IPS DF 6.9 (cell line): ENCODE data around the gene GARIN6.

Experiments used
- DNase-seq: peaks from one replicate; pipeline ENCODE4 v3.0.0-alpha.2; 2013; ENCODE audit warnings: low read depth, low spot score
- H3K27ac ChIP-seq: one replicate; pipeline ENCODE4 v1.5.1; 2013; ENCODE audit warnings: low read length, control low read depth
- H3K27me3 ChIP-seq: 2 replicates; pipeline ENCODE4 v1.6.1; 2013; ENCODE audit warnings: mild to moderate bottlenecking, low read length; ENCODE audit not compliant: control insufficient read depth, insufficient read depth
- H3K36me3 ChIP-seq: 2 replicates; pipeline ENCODE4 v1.6.1; 2013; ENCODE audit warnings: low read length; ENCODE audit not compliant: control insufficient read depth, insufficient read depth
- H3K4me1 ChIP-seq: 2 replicates; pipeline ENCODE4 v1.6.1; 2013; ENCODE audit warnings: low read length; ENCODE audit not compliant: control insufficient read depth, insufficient read depth
- H3K4me3 ChIP-seq: 2 replicates; pipeline ENCODE4 v1.5.1; 2013; ENCODE audit warnings: mild to moderate bottlenecking, low read length
- H3K9me3 ChIP-seq: 2 replicates; pipeline ENCODE4 v1.6.1; 2013; ENCODE audit warnings: low read length, inconsistent platforms; ENCODE audit not compliant: control insufficient read depth, insufficient read depth
- WGBS: extraction: QIAGEN DNeasy Blood & Tissue Kit; methylation state at CpG from one replicate; pipeline ENCODE4 v1.1.7; 2013; ENCODE audit warnings: mixed read lengths, missing lambda C conversion rate; ENCODE audit not compliant: insufficient read length, insufficient coverage; 5-methylcytosine and 5-hydroxymethylcytosine counted together

The GARIN6 gene

GRCh38 chr12:99627459-99627858 lies 20.1 kb upstream of the GARIN6 start:
- no peaks in the 10 kb centered on the region for H3K4me1 ChIP-seq
- H3K4me3 ChIP-seq: no peak overlapping the region
- no peaks in the 10 kb centered on the region for H3K9me3 ChIP-seq
- H3K36me3 ChIP-seq: no peaks in the 10 kb centered on the region
- H3K27me3 ChIP-seq: no peaks in the 10 kb centered on the region
- WGBS: no CpG with 5 or more reads among the region's 2 CpGs
- no peak overlapping the region for H3K27ac ChIP-seq
- no peak for DNase-seq

- WGBS: no CpG with 5 or more reads among the region's 2 CpGs
- Histone ChIP-seq H3K27ac (no peak overlapping the region), H3K9me3 (no peaks in the 10 kb centered on the region), H3K36me3 (no peaks in the 10 kb centered on the region), H3K4me1 (no peaks in the 10 kb centered on the region), H3K4me3 (no peak overlapping the region), H3K27me3 (no peaks in the 10 kb centered on the region)
- DNase-seq: no peak
These were observed 2.9 kb upstream of the GARIN6 start for GRCh38 chr12:99644629-99645028.

- no peaks in the 10 kb centered on the region for H3K9me3 ChIP-seq
- WGBS: no CpG with 5 or more reads among the region's 14 CpGs
- DNase-seq: no peak
- no peak overlapping the region for H3K4me3 ChIP-seq
- no peaks in the 10 kb centered on the region for H3K27me3 ChIP-seq
- no peaks in the 10 kb centered on the region for H3K36me3 ChIP-seq
- H3K4me1 ChIP-seq: no peaks in the 10 kb centered on the region
- no peak overlapping the region for H3K27ac ChIP-seq
These were observed 630 bp downstream of the GARIN6 start for GRCh38 chr12:99648183-99648582.

GRCh38 chr12:99649551-99649950 lies 2.0 kb downstream of the GARIN6 start:
- no peak for DNase-seq
- Histone ChIP-seq H3K36me3 (no peaks in the 10 kb centered on the region), H3K4me3 (no peak overlapping the region), H3K27me3 (no peaks in the 10 kb centered on the region), H3K27ac (no peak overlapping the region), H3K4me1 (no peaks in the 10 kb centered on the region), H3K9me3 (no peaks in the 10 kb centered on the region)
- WGBS: no CpG with 5 or more reads among the region's 1 CpG

GRCh38 chr12:99658671-99659349 lies 11.3 kb downstream of the GARIN6 start:
- Histone ChIP-seq H3K36me3 (no peaks in the 10 kb centered on the region), H3K27me3 (no peaks in the 10 kb centered on the region), H3K4me3 (no peak overlapping the region), H3K9me3 (no peaks in the 10 kb centered on the region), H3K4me1 (no peaks in the 10 kb centered on the region), H3K27ac (no peak overlapping the region)
- no CpG with 5 or more reads among the region's 1 CpG for WGBS
- DNase-seq: no peak

- Histone ChIP-seq H3K27me3 (no peaks in the 10 kb centered on the region), H3K36me3 (no peaks in the 10 kb centered on the region), H3K4me1 (no peaks in the 10 kb centered on the region), H3K9me3 (no peaks in the 10 kb centered on the region), H3K27ac (no peak overlapping the region), H3K4me3 (no peak overlapping the region)
- WGBS: no CpG with 5 or more reads among the region's 1 CpG
- DNase-seq: peak; percentile 5
These were observed 23.1 kb downstream of the GARIN6 start for GRCh38 chr12:99670635-99671034.

- H3K4me1 ChIP-seq: no peaks in the 10 kb centered on the region
- DNase-seq: no peak
- no peak overlapping the region for H3K4me3 ChIP-seq
- no CpG with 5 or more reads among the region's 4 CpGs for WGBS
- H3K9me3 ChIP-seq: no peaks in the 10 kb centered on the region
- no peak overlapping the region for H3K27ac ChIP-seq
- H3K27me3 ChIP-seq: no peaks in the 10 kb centered on the region
- H3K36me3 ChIP-seq: no peaks in the 10 kb centered on the region
These were observed 32.7 kb downstream of the GARIN6 start for GRCh38 chr12:99680276-99680675.

GRCh38 chr12:99686142-99686541 lies 38.6 kb downstream of the GARIN6 start:
- no CpG with 5 or more reads among the region's 1 CpG for WGBS
- Histone ChIP-seq H3K27ac (no peak overlapping the region), H3K9me3 (no peaks in the 10 kb centered on the region), H3K4me3 (no peak overlapping the region), H3K36me3 (no peaks in the 10 kb centered on the region), H3K4me1 (no peaks in the 10 kb centered on the region), H3K27me3 (no peaks in the 10 kb centered on the region)
- no peak for DNase-seq

- WGBS: no CpG with 5 or more reads among the region's 2 CpGs
- Histone ChIP-seq H3K27ac (no peak overlapping the region), H3K9me3 (no peaks in the 10 kb centered on the region), H3K4me3 (no peak overlapping the region), H3K36me3 (no peaks in the 10 kb centered on the region), H3K27me3 (no peaks in the 10 kb centered on the region), H3K4me1 (no peaks in the 10 kb centered on the region)
- no peak for DNase-seq
These were observed 47.5 kb downstream of the GARIN6 start for GRCh38 chr12:99695050-99695449.
